Tibial nerve (tissue), 4 donors: ENCODE measurements around the gene LDLRAP1. TPM values are rescaled to one million over a fixed set of nuclear protein-coding genes. Genes with fewer than 3 reads are reported as not detected.

Experiments used
- DNase-seq, 2 donors: peaks; one replicate each; pipeline ENCODE4 v3.0.0-alpha.2; 2019; ENCODE audit warnings: low spot score in 2 of 2
- H3K27ac ChIP-seq, 4 donors: fragments of 200-600 bp; sonication (generic) in 3 of 4; one replicate each; pipeline ENCODE4 v1.5.1; 2017 to 2019; ENCODE audit warnings: mild to moderate bottlenecking in 1 of 4
- H3K27me3 ChIP-seq, 2 donors: fragments of 200-600 bp; sonication (generic) in 1 of 2; one replicate each; pipeline versions ENCODE4 v1.5.1 to v1.6.0; 2017 to 2019
- H3K36me3 ChIP-seq, 3 donors: fragments of 200-600 bp; sonication (generic); one replicate each; pipeline ENCODE4 v1.5.1; 2018 to 2019
- H3K4me1 ChIP-seq, 4 donors: fragments of 200-600 bp; sonication (generic) in 3 of 4; one replicate each; pipeline ENCODE4 v1.5.1; 2017 to 2019
- H3K4me3 ChIP-seq, 4 donors: fragments of 200-600 bp; sonication (generic) in 3 of 4; one replicate each; pipeline ENCODE4 v1.5.1; 2017 to 2019; ENCODE audit warnings: mild to moderate bottlenecking in 1 of 4, moderate library complexity in 1 of 4
- H3K9me3 ChIP-seq, 4 donors: fragments of 200-600 bp; sonication (generic) in 3 of 4; one replicate each; pipeline ENCODE4 v1.5.1; 2017 to 2019
- EP300 ChIP-seq, 2 donors: sonication (generic); formaldehyde crosslinking; IDR thresholded peaks; one replicate each; pipeline ENCODE4 v1.6.1; 2017; ENCODE audit warnings: antibody characterized with exemption in 2 of 2, mild to moderate bottlenecking in 1 of 2
- POLR2A ChIP-seq, 2 donors: fragments of 450-650 bp; IDR thresholded peaks; one replicate each; pipeline ENCODE4 v1.6.1; 2017; ENCODE audit warnings: antibody characterized with exemption in 2 of 2, mild to moderate bottlenecking in 2 of 2, moderate library complexity in 2 of 2
- WGBS, 2 donors: methylation state at CpG; one replicate each; pipeline ENCODE4 v1.1.5; 2018; 5-methylcytosine and 5-hydroxymethylcytosine counted together
- total RNA-seq, 4 donors: library from RNA; depleted of rRNA; stranded (reverse); fragments of >200 nt; gene quantifications; one replicate each; pipeline ENCODE4 v1.1.0, GENCODE V29; 2016
- TF ChIP-seq, protein P1 (sequence below), 5 experiments: fragments of 200-600 bp in 3 of 5; fragments of 450-650 bp in 2 of 5; sonication (generic) in 3 of 5; IDR thresholded peaks; one replicate each; pipeline ENCODE4 v1.5.1; 2016 to 2019; ENCODE audit warnings: antibody characterized with exemption in 5 of 5, mild to moderate bottlenecking in 3 of 5, moderate library complexity in 2 of 5

LDLRAP1 gene
- total RNA-seq, 4 donors from 2014 or later: 10.9 to 28.5 (median 14.7) TPM

DNA sequence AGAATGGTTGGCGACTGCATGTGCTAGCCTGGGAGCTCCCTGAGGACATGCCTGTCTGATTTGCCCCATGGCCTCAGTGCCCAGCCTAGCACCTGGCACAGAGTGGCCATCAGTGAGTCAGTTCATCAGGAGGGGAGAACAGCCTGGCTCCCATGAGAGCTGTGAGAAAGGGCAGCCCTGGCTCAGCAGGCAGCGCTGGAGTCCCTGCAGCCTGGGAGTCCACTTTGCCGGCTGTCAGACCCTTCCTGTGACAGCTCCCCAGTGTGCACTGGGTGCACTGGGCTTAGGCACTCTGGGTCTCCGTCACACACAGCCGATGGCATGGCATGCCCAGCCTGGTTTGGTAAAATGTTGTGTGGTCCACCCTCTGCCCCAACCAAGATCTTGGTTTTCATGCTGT, 28.7 kb downstream of the LDLRAP1 start:
- TF ChIP-seq, protein P1, sequence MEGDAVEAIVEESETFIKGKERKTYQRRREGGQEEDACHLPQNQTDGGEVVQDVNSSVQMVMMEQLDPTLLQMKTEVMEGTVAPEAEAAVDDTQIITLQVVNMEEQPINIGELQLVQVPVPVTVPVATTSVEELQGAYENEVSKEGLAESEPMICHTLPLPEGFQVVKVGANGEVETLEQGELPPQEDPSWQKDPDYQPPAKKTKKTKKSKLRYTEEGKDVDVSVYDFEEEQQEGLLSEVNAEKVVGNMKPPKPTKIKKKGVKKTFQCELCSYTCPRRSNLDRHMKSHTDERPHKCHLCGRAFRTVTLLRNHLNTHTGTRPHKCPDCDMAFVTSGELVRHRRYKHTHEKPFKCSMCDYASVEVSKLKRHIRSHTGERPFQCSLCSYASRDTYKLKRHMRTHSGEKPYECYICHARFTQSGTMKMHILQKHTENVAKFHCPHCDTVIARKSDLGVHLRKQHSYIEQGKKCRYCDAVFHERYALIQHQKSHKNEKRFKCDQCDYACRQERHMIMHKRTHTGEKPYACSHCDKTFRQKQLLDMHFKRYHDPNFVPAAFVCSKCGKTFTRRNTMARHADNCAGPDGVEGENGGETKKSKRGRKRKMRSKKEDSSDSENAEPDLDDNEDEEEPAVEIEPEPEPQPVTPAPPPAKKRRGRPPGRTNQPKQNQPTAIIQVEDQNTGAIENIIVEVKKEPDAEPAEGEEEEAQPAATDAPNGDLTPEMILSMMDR (IDR thresholded peaks at IDR 0.05): no peak
- no peak for TF ChIP-seq EP300 (IDR thresholded peaks at IDR 0.05)
- no peak for TF ChIP-seq POLR2A (IDR thresholded peaks at IDR 0.05)

GRCh38 chr1:25572708-25573590, 29.5 kb downstream of the LDLRAP1 start:
- no peak for DNase-seq
- 33 to 51% methylated on average over 11 to 18 of the region's 18 CpGs for WGBS, 2 donors
- TF ChIP-seq, protein P1 (IDR thresholded peaks at IDR 0.05): peak; percentile 45 to 67 (median 64)
- TF ChIP-seq EP300 (IDR thresholded peaks at IDR 0.05): no peak
- no peaks in the 10 kb centered on the region for H3K27me3 ChIP-seq
- H3K9me3 ChIP-seq: no peaks in the 10 kb centered on the region
- H3K4me1 ChIP-seq: peaks cover 0 to 27% (median 13%) of the 10 kb centered on the region in 4 donors
- no peaks in the 10 kb centered on the region for H3K36me3 ChIP-seq
- no peak overlapping the region for H3K27ac ChIP-seq
- H3K4me3 ChIP-seq: no peak overlapping the region

More for the DNA sequence above, 28.7 kb downstream of the LDLRAP1 start:
- WGBS, 2 donors: 71 to 72% methylated on average over 1 to 5 of the region's 5 CpGs
- no peaks in the 10 kb centered on the region for H3K27me3 ChIP-seq
- no peaks in the 10 kb centered on the region for H3K36me3 ChIP-seq
- no peak for DNase-seq
- H3K27ac ChIP-seq: no peak overlapping the region
- peaks cover 0 to 35% (median 21%) of the 10 kb centered on the region in 4 donors for H3K4me1 ChIP-seq
- no peaks in the 10 kb centered on the region for H3K9me3 ChIP-seq
- no peak overlapping the region for H3K4me3 ChIP-seq

- Histone ChIP-seq H3K36me3 (no peaks in the 10 kb centered on the region), H3K27ac (no peak overlapping the region), H3K4me3 (no peak overlapping the region), H3K4me1 (peaks cover 0 to 21% (median 9%) of the 10 kb centered on the region in 4 donors), H3K9me3 (no peaks in the 10 kb centered on the region), H3K27me3 (no peaks in the 10 kb centered on the region)
- TF ChIP-seq, protein P1 (IDR thresholded peaks at IDR 0.05): no peak
- TF ChIP-seq EP300 (IDR thresholded peaks at IDR 0.05) (no peak), POLR2A (IDR thresholded peaks at IDR 0.05) (no peak)
- WGBS, 2 donors: 67 to 78% methylated on average over 9 of the region's 9 CpGs
- no peak for DNase-seq
These were observed 30.2 kb downstream of the LDLRAP1 start for GRCh38 chr1:25573591-25573930.

DNA sequence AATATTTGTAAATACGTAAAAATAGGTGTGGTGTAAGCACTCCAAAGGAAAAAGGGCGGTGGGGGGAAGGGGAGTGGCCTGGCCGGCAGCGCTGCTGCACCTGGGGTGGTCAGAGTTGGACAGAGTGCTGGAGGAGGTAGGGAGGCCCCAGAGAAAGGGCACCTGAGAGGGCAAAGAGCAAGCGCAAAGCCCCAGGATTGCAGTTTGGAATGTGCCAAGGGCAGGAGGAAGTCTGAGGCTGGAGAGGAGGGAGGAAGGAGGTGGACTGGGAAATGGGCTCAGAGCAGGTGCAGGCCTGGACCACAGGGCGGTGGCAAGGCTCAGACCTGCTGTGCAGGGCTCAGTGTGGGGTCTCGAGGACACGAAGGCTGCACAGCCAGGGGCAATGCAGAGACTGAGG, 30.6 kb downstream of the LDLRAP1 start:
- Histone ChIP-seq H3K27ac (no peak overlapping the region), H3K9me3 (no peaks in the 10 kb centered on the region), H3K27me3 (no peaks in the 10 kb centered on the region), H3K4me1 (peaks cover 0 to 17% (median 5%) of the 10 kb centered on the region in 4 donors), H3K4me3 (no peak overlapping the region), H3K36me3 (no peaks in the 10 kb centered on the region)
- no peak for TF ChIP-seq EP300 (IDR thresholded peaks at IDR 0.05)
- TF ChIP-seq, protein P1 (IDR thresholded peaks at IDR 0.05): no peak
- no peak for TF ChIP-seq POLR2A (IDR thresholded peaks at IDR 0.05)
- DNase-seq: no peak
- 76 to 79% methylated on average over 6 to 8 of the region's 8 CpGs for WGBS, 2 donors

DNA sequence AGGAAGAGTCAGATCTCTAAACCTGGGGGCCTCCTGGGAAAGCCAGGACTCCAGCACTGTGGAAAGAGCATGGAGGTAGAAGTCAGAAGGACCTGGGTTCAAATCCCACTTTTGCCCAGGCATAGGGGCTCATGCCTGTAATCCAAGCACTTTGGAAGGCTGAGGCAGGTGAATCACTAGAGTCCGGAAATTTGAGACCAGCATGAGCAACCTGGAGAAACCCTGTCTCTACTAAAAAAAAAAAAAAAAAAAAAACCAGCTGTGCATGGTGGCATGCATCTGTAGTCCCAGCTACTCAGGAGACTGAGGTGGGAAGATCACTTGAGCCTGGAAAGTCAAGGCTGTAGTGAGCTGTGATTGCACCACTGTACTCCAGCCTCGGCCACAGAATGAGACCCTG, 31.8 kb downstream of the LDLRAP1 start:
- Histone ChIP-seq H3K27ac (no peak overlapping the region), H3K4me3 (no peak overlapping the region), H3K4me1 (peaks cover 0 to 12% (median 2%) of the 10 kb centered on the region in 4 donors), H3K36me3 (no peaks in the 10 kb centered on the region), H3K9me3 (no peaks in the 10 kb centered on the region), H3K27me3 (no peaks in the 10 kb centered on the region)
- TF ChIP-seq POLR2A (IDR thresholded peaks at IDR 0.05) (no peak), EP300 (IDR thresholded peaks at IDR 0.05) (no peak)
- TF ChIP-seq, protein P1 (IDR thresholded peaks at IDR 0.05): no peak
- DNase-seq: no peak
- WGBS, 2 donors: 87 to 98% methylated on average over 2 of the region's 2 CpGs
